ENCODE data around the gene AXIN1.

AXIN1 gene

DNA sequence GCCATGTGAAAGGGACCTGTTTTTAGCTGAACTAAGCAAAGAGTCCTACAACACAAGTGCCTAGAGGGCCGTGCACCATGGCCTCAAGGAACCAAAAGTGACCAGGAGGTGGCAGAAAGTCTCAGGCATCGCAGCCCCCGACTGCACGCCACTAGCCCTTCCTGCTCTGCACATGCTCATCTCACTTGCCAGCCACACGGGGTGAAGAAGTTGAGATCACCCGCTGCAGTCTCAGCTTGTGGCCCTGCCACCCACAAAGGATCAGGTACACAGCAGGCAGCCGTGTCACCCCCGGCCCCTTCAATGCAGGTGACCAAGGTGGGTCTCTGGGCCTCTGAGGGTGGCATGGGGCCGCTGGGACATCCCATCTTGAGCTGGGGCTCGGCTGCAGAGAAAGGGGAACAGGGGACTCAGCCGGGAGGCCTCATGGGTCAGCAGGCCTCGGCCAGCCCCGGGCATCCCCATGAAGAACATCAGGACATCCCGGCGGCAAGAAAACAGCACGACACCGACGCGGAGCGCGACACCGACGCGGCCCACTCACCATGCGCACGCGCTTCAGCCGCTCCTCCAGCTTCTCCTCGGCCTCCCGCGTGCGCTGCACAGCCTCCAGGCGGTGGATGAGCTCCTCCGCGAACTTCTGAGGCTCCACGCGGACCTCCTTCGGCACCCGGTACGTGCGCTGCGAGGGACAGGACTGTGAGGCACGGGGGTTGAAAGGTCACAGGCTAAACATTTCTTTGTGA lies 48.6 kb downstream of the AXIN1 start:
- Histone ChIP-seq H3K4me1 (ENCODE audit: control insufficient read depth in 2 of 2, insufficient read depth in 2 of 2, low read length in 2 of 2) (no peaks in the 10 kb centered on the region), H3K9ac (ENCODE audit: low read depth in 1 of 2, low read length in 2 of 2) (no peak overlapping the region), H3K36me3 (ENCODE audit: control insufficient read depth in 2 of 2, insufficient read depth in 2 of 2, low read length in 2 of 2) (peaks cover 33% of the 10 kb centered on the region in 2 donors), H3K9me3 (ENCODE audit: control insufficient read depth in 2 of 2, low read length in 2 of 2) (no peaks in the 10 kb centered on the region), H3K27ac (ENCODE audit: low read depth in 2 of 2, low read length in 2 of 2) (no peak overlapping the region), H3K27me3 (ENCODE audit: control insufficient read depth in 2 of 2, insufficient read depth in 2 of 2, low read length in 2 of 2) (no peaks in the 10 kb centered on the region), H3K4me3 (ENCODE audit: low read length in 2 of 2) (no peak overlapping the region)

DNA sequence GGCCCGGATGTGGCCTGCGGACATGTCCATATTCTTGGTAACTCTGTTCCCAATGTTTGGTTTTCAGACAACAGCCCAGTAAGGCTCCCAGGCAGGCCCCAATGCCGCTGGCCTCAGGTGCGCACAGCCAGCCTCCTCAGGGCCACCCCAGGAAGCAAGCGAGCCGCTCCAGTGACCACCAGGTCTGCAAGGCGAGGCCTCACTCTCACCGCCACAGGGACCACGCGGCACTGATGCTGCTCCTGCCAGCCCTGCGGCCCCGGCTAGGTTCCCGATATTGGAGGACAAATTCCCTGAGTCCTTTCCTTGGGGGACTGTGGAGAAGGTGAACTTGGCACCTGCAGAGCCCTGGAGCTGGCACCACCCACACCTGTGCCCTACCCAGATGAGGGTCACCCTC lies 50.6 kb downstream of the AXIN1 start:
- Histone ChIP-seq H3K27ac (ENCODE audit: low read depth in 2 of 2, low read length in 2 of 2) (no peak overlapping the region), H3K4me3 (ENCODE audit: low read length in 2 of 2) (no peak overlapping the region), H3K36me3 (ENCODE audit: control insufficient read depth in 2 of 2, insufficient read depth in 2 of 2, low read length in 2 of 2) (peaks cover 19 to 33% of the 10 kb centered on the region in 2 donors), H3K9me3 (ENCODE audit: control insufficient read depth in 2 of 2, low read length in 2 of 2) (no peaks in the 10 kb centered on the region), H3K4me1 (ENCODE audit: control insufficient read depth in 2 of 2, insufficient read depth in 2 of 2, low read length in 2 of 2) (no peaks in the 10 kb centered on the region), H3K27me3 (ENCODE audit: control insufficient read depth in 2 of 2, insufficient read depth in 2 of 2, low read length in 2 of 2) (no peaks in the 10 kb centered on the region), H3K9ac (ENCODE audit: low read depth in 1 of 2, low read length in 2 of 2) (no peak overlapping the region)

DNA sequence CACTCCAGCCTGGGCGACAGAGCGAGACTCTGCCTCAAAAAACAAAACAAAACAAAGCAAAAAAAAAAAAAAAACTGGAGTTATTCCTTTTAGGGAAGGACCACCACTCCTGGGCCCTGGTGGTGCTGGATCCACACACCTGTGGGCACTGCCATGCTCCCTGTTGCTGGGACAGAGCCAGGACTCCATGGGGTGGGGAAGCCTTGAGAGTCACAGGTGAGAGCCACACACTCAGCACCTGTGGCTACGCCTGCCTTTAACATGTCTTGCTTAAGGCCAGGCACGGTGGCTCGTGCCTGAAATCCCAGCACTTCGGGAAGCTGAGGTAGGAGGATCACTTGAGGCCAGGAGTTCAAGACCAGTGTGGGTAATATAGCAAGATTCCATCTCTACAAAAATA lies 51.3 kb downstream of the AXIN1 start:
- no peaks in the 10 kb centered on the region for H3K9me3 ChIP-seq (ENCODE audit: control insufficient read depth in 2 of 2, low read length in 2 of 2)
- no peaks in the 10 kb centered on the region for H3K4me1 ChIP-seq (ENCODE audit: control insufficient read depth in 2 of 2, insufficient read depth in 2 of 2, low read length in 2 of 2)
- no peak overlapping the region for H3K9ac ChIP-seq (ENCODE audit: low read depth in 1 of 2, low read length in 2 of 2)
- peaks cover 20 to 31% of the 10 kb centered on the region in 2 donors for H3K36me3 ChIP-seq (ENCODE audit: control insufficient read depth in 2 of 2, insufficient read depth in 2 of 2, low read length in 2 of 2)
- no peak overlapping the region for H3K4me3 ChIP-seq (ENCODE audit: low read length in 2 of 2)
- H3K27ac ChIP-seq (ENCODE audit: low read depth in 2 of 2, low read length in 2 of 2): no peak overlapping the region
- no peaks in the 10 kb centered on the region for H3K27me3 ChIP-seq (ENCODE audit: control insufficient read depth in 2 of 2, insufficient read depth in 2 of 2, low read length in 2 of 2)

DNA sequence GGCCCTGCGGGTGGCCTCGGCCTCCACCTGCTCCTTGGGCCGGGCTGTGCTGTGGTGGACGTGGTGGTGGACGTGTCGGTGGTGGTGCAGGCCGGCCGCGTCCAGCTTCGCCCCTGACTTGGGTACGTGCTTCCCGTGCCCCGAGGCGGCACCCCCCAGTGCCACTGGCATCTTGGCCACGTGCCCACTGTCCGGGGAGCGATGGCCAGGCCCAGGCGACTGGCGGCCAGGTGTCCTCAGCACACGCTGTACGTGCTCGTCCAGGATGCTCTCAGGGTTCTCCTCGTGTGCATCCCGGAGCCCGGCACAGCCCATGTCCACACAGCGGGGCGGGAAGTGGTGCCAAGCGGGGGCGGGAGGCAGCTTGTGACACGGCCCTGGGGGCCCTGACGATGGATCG lies 54.7 kb downstream of the AXIN1 start:
- H3K4me1 ChIP-seq (ENCODE audit: control insufficient read depth in 2 of 2, insufficient read depth in 2 of 2, low read length in 2 of 2): no peaks in the 10 kb centered on the region
- H3K27ac ChIP-seq (ENCODE audit: low read depth in 2 of 2, low read length in 2 of 2): no peak overlapping the region
- no peaks in the 10 kb centered on the region for H3K27me3 ChIP-seq (ENCODE audit: control insufficient read depth in 2 of 2, insufficient read depth in 2 of 2, low read length in 2 of 2)
- H3K36me3 ChIP-seq (ENCODE audit: control insufficient read depth in 2 of 2, insufficient read depth in 2 of 2, low read length in 2 of 2): peaks cover 22 to 25% of the 10 kb centered on the region in 2 donors
- H3K9ac ChIP-seq (ENCODE audit: low read depth in 1 of 2, low read length in 2 of 2): no peak overlapping the region
- H3K9me3 ChIP-seq (ENCODE audit: control insufficient read depth in 2 of 2, low read length in 2 of 2): no peaks in the 10 kb centered on the region
- no peak overlapping the region for H3K4me3 ChIP-seq (ENCODE audit: low read length in 2 of 2)

DNA sequence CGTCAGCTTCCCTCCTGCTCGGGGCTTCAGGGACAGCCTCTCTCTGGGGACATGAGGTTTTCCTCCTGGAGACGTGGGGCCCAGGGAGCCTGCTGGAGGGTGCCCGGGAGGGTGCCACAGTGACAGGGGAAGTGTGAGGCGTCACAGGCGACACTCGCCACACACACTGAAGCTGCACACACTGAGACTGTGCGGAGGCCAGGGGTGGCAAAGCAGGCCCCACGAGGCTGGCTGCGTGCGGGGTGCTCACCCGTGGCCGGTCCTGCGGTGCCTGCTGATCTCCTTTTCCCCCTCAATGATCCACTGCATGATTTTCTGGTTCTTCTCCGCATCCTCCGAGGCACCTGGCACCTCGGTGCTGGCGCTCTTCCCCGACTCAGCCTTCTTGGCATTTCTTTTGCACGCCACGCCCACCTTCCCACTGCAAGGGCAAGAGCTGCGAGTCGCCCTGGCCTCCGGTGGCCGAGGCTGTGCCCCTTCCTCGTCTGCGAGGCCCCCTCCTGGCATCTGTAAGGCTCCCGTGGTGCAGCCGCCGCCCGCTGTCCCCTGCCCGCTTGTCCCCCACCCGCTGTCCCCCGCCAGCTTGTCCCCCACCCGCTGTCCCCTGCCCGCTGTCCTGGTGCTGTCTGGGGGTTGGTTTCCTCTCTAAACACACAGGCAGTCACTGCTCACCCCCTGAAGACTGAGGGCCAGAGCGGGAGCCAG lies 55.6 kb downstream of the AXIN1 start:
- Histone ChIP-seq H3K27me3 (ENCODE audit: control insufficient read depth in 2 of 2, insufficient read depth in 2 of 2, low read length in 2 of 2) (no peaks in the 10 kb centered on the region), H3K9ac (ENCODE audit: low read depth in 1 of 2, low read length in 2 of 2) (no peak overlapping the region), H3K4me1 (ENCODE audit: control insufficient read depth in 2 of 2, insufficient read depth in 2 of 2, low read length in 2 of 2) (no peaks in the 10 kb centered on the region), H3K36me3 (ENCODE audit: control insufficient read depth in 2 of 2, insufficient read depth in 2 of 2, low read length in 2 of 2) (peaks cover 25% of the 10 kb centered on the region in 2 donors), H3K4me3 (ENCODE audit: low read length in 2 of 2) (no peak overlapping the region), H3K9me3 (ENCODE audit: control insufficient read depth in 2 of 2, low read length in 2 of 2) (no peaks in the 10 kb centered on the region), H3K27ac (ENCODE audit: low read depth in 2 of 2, low read length in 2 of 2) (no peak overlapping the region)

DNA sequence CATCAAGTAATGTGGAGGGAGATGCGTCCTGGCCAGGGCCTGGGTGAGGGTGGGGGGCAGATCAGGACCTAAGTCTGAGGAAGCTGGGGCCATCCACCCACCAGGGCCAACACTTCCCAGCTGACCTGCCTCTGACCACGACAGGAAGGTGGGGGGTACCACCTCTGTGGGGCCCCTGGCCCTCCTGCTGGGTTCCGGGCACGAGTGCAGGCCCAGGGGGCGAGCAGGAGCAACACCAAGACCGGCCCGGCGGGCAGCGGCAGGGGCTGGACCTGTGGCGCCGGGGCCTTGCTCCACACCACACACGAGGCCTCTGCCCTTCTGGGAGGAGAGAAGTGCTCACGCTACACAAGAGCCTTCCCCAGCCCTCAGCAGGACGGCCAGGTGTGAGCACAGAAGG lies 56.2 kb downstream of the AXIN1 start:
- H3K36me3 ChIP-seq (ENCODE audit: control insufficient read depth in 2 of 2, insufficient read depth in 2 of 2, low read length in 2 of 2): peaks cover 27 to 28% of the 10 kb centered on the region in 2 donors
- no peak overlapping the region for H3K9ac ChIP-seq (ENCODE audit: low read depth in 1 of 2, low read length in 2 of 2)

DNA sequence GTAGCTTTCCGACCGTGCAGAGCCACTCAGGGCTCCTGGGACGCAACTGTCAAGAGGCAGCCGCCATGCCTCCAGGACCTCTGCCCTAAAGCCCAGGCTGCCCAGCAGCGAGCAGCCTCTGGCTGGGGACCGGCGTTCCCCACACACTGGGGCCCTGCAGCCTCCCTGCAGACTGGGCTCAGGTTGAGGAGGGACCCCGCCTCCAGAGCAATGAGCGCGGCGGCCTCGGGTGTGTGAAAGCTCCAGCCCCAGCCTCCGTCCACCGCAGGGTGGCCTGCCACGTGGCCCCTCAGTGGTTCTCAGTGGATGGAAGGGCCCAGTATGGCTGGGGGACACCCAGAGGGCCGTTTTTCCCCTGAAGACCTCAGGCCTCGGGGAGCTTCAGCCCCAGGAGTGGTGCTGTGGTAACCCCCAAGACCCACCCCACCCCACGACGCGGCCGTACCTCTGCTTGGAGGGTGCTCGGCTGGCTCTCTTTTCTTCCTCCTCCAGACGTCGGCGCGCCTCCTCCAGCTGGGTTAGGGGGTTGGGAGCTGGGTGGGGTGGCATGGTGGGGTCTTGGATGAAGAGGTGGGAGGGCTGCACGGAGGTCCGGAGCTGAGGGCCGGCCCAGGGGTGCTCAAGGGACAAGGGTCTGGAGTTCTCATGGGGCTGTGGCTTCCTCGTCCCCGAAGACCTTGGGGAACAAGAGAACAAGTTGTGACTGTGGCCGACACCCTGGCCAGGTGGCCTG lies 59.3 kb downstream of the AXIN1 start:
- H3K4me3 ChIP-seq (ENCODE audit: low read length in 2 of 2): no peak overlapping the region
- no peak overlapping the region for H3K9ac ChIP-seq (ENCODE audit: low read depth in 1 of 2, low read length in 2 of 2)
- H3K4me1 ChIP-seq (ENCODE audit: control insufficient read depth in 2 of 2, insufficient read depth in 2 of 2, low read length in 2 of 2): no peaks in the 10 kb centered on the region
- no peaks in the 10 kb centered on the region for H3K27me3 ChIP-seq (ENCODE audit: control insufficient read depth in 2 of 2, insufficient read depth in 2 of 2, low read length in 2 of 2)
- peaks cover 37 to 42% of the 10 kb centered on the region in 2 donors for H3K36me3 ChIP-seq (ENCODE audit: control insufficient read depth in 2 of 2, insufficient read depth in 2 of 2, low read length in 2 of 2)
- no peaks in the 10 kb centered on the region for H3K9me3 ChIP-seq (ENCODE audit: control insufficient read depth in 2 of 2, low read length in 2 of 2)
- H3K27ac ChIP-seq (ENCODE audit: low read depth in 2 of 2, low read length in 2 of 2): no peak overlapping the region

More for the DNA sequence above, 56.2 kb downstream of the AXIN1 start:
- Histone ChIP-seq H3K4me3 (ENCODE audit: low read length in 2 of 2) (no peak overlapping the region), H3K9me3 (ENCODE audit: control insufficient read depth in 2 of 2, low read length in 2 of 2) (no peaks in the 10 kb centered on the region), H3K27me3 (ENCODE audit: control insufficient read depth in 2 of 2, insufficient read depth in 2 of 2, low read length in 2 of 2) (no peaks in the 10 kb centered on the region), H3K27ac (ENCODE audit: low read depth in 2 of 2, low read length in 2 of 2) (no peak overlapping the region), H3K4me1 (ENCODE audit: control insufficient read depth in 2 of 2, insufficient read depth in 2 of 2, low read length in 2 of 2) (no peaks in the 10 kb centered on the region)

GRCh38 chr16:291539-291938 lies 61.0 kb downstream of the AXIN1 start:
- no peak overlapping the region for H3K9ac ChIP-seq (ENCODE audit: low read depth in 1 of 2, low read length in 2 of 2)
- H3K4me3 ChIP-seq (ENCODE audit: low read length in 2 of 2): no peak overlapping the region
- no peaks in the 10 kb centered on the region for H3K9me3 ChIP-seq (ENCODE audit: control insufficient read depth in 2 of 2, low read length in 2 of 2)
- H3K27ac ChIP-seq (ENCODE audit: low read depth in 2 of 2, low read length in 2 of 2): no peak overlapping the region
- H3K27me3 ChIP-seq (ENCODE audit: control insufficient read depth in 2 of 2, insufficient read depth in 2 of 2, low read length in 2 of 2): no peaks in the 10 kb centered on the region
- peaks cover 36% of the 10 kb centered on the region in 2 donors for H3K36me3 ChIP-seq (ENCODE audit: control insufficient read depth in 2 of 2, insufficient read depth in 2 of 2, low read length in 2 of 2)
- H3K4me1 ChIP-seq (ENCODE audit: control insufficient read depth in 2 of 2, insufficient read depth in 2 of 2, low read length in 2 of 2): no peaks in the 10 kb centered on the region

DNA sequence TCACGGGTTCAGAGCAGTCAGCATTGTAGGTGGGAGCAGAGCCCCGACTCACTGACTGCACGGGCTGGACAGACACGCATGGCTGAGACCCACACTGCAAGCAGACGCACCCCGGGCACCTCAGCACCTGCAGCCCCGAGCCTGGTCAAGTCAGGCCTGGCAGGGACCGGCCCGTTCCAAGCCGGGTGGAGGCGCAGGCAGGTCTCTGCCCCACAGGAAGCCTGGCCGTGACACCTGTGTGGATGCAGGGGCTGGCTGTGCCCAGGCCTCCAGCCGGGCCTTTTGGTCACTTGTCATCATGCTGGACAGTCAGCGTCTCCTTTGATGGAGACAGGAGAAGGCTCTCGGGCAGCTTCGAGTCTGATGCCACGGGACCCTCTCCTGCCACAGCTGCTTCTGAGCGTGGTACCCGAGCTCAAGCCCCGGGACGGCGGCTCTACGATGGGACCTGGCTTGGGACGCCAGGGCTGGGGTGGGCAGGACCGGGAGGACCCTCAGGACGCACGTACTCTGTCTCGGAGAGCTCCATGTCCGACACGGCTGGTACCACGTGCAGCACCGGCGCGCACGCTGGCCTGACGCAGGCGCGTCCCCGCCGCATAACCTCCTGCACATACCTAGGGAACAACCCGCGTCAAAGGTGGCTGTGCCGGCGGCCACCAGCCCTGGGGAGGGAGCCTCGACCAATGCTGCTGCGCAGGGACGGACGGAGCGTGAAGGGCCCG lies 61.7 kb downstream of the AXIN1 start:
- H3K9ac ChIP-seq (ENCODE audit: low read depth in 1 of 2, low read length in 2 of 2): no peak overlapping the region
- peaks cover 33 to 36% of the 10 kb centered on the region in 2 donors for H3K36me3 ChIP-seq (ENCODE audit: control insufficient read depth in 2 of 2, insufficient read depth in 2 of 2, low read length in 2 of 2)
- no peak overlapping the region for H3K4me3 ChIP-seq (ENCODE audit: low read length in 2 of 2)

More for the DNA sequence above, 61.7 kb downstream of the AXIN1 start:
- Histone ChIP-seq H3K9me3 (ENCODE audit: control insufficient read depth in 2 of 2, low read length in 2 of 2) (no peaks in the 10 kb centered on the region), H3K27ac (ENCODE audit: low read depth in 2 of 2, low read length in 2 of 2) (no peak overlapping the region), H3K4me1 (ENCODE audit: control insufficient read depth in 2 of 2, insufficient read depth in 2 of 2, low read length in 2 of 2) (no peaks in the 10 kb centered on the region), H3K27me3 (ENCODE audit: control insufficient read depth in 2 of 2, insufficient read depth in 2 of 2, low read length in 2 of 2) (no peaks in the 10 kb centered on the region)
